GM12864 (cell line): ENCODE measurements around the gene PLXDC2.

Experiments
- DNase-seq: peaks from one replicate; pipeline ENCODE4 v3.0.0-alpha.2; 2011; ENCODE audit warnings: low read depth
- H3K4me3 ChIP-seq: 2 replicates; pipeline ENCODE4 v1.5.1; 2011; ENCODE audit warnings: mild to moderate bottlenecking, low read depth, low read length, control low read depth
- TF ChIP-seq, protein P1 (sequence below): IDR thresholded peaks from 2 replicates; pipeline ENCODE4 v1.5.1; 2011; ENCODE audit warnings: low read depth, mild to moderate bottlenecking, moderate library complexity, low read length, control low read depth, inconsistent platforms; ENCODE audit errors: missing control alignments

The PLXDC2 gene

GRCh38 chr10:20327954-20328353 lies 511.7 kb downstream of the PLXDC2 start:
- TF ChIP-seq, protein P1, sequence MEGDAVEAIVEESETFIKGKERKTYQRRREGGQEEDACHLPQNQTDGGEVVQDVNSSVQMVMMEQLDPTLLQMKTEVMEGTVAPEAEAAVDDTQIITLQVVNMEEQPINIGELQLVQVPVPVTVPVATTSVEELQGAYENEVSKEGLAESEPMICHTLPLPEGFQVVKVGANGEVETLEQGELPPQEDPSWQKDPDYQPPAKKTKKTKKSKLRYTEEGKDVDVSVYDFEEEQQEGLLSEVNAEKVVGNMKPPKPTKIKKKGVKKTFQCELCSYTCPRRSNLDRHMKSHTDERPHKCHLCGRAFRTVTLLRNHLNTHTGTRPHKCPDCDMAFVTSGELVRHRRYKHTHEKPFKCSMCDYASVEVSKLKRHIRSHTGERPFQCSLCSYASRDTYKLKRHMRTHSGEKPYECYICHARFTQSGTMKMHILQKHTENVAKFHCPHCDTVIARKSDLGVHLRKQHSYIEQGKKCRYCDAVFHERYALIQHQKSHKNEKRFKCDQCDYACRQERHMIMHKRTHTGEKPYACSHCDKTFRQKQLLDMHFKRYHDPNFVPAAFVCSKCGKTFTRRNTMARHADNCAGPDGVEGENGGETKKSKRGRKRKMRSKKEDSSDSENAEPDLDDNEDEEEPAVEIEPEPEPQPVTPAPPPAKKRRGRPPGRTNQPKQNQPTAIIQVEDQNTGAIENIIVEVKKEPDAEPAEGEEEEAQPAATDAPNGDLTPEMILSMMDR, result no peak
- no peak overlapping the region for H3K4me3 ChIP-seq
- no peak for DNase-seq

DNA sequence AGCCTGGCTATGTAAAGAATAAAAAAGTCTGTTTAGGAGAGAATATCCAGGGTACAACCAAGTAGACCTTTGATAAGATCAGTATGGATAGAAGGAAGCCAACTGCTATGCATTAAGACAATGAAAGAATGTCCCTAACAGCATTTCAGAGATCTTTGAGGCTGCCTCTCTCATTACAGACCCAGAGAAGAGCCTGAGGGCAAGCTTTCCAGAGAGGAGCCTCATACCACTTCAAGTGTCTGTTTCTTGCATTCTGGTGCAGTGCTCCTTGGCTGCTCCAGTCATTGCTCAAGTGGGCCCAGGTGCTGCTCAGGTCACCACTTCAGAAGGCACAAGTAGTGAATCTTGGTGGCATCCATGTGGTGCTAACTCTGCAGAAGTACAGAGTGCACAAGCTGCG lies 514.0 kb downstream of the PLXDC2 start:
- H3K4me3 ChIP-seq, result no peak overlapping the region
- no peak for DNase-seq
- TF ChIP-seq, protein P1, result no peak

DNA sequence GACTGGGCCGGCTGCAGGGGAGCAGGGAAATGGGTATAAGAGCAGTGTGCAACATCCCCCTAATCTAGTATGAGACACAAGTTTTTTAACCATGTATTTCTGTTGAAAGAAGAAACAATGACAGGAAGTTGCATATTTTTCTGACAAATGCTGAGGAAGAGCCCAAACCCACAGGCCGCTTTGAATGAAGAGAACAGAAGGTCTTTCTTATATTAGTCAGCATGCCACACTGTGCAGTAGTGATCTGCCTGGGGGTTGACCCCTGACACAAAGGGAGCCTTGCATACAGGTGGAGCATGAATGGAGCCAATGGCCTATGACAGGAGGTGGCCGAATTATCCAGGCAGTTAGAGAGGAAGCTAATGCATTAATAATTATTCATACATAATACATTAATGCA lies 518.3 kb downstream of the PLXDC2 start:
- TF ChIP-seq, protein P1, result no peak
- no peak for DNase-seq
- no peak overlapping the region for H3K4me3 ChIP-seq
